HL-60 (cell line): ENCODE data around the gene GPR142.

Source experiments
- TF ChIP-seq, protein P1 (sequence below): IDR thresholded peaks from one replicate; pipeline ENCODE4 v1.5.1; 2011; ENCODE audit warnings: low read length, control low read depth, inconsistent platforms; ENCODE audit not compliant: insufficient read depth
- TF ChIP-seq, protein P2 (sequence below): IDR thresholded peaks from 2 replicates; pipeline ENCODE4 v1.6.1; 2012; ENCODE audit warnings: low read depth; ENCODE audit not compliant: insufficient replicate concordance

DNA sequence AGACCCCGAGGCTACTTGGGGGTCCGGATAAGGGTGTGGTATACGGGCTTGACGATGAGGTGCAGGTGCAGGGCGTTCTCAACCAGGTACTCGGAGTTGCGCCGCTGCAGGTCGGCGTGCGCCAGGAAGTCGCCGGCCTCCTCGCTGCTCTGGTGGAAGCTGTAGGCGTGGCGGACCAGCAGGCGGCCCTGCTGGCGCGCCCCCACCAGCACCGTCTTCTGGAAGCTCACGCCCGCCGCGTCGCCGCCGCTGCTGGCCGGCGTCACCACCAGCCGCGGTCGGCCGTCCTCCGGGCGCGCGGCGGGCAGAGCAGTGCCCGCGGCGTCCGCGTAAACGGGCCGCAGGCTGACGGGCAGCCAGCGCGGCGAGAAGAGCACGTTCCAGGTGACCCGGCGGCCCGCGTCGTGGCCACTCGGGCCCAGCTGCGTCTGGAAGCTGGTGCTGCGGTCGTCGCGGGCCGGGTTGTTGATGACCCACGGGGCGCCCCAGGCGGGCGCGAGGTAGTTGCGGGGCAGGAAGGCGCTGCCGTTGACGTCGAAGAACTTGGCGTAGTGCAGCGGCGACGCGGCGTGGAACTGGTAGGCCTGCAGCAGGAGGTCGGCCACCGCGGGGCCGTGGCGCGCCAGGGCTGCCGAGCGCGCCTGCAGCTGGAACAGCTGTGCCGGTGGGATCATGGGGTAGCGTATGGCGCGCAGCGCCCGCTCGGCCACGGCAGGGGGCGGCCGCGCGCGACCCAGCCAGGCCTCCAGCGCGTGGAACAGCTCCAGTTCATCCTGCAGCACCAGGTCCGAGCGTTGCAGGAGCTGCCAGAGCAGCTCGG, 10.4 kb upstream of the GPR142 start:
- TF ChIP-seq, protein P1, sequence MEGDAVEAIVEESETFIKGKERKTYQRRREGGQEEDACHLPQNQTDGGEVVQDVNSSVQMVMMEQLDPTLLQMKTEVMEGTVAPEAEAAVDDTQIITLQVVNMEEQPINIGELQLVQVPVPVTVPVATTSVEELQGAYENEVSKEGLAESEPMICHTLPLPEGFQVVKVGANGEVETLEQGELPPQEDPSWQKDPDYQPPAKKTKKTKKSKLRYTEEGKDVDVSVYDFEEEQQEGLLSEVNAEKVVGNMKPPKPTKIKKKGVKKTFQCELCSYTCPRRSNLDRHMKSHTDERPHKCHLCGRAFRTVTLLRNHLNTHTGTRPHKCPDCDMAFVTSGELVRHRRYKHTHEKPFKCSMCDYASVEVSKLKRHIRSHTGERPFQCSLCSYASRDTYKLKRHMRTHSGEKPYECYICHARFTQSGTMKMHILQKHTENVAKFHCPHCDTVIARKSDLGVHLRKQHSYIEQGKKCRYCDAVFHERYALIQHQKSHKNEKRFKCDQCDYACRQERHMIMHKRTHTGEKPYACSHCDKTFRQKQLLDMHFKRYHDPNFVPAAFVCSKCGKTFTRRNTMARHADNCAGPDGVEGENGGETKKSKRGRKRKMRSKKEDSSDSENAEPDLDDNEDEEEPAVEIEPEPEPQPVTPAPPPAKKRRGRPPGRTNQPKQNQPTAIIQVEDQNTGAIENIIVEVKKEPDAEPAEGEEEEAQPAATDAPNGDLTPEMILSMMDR: no peak
- TF ChIP-seq, protein P2, sequence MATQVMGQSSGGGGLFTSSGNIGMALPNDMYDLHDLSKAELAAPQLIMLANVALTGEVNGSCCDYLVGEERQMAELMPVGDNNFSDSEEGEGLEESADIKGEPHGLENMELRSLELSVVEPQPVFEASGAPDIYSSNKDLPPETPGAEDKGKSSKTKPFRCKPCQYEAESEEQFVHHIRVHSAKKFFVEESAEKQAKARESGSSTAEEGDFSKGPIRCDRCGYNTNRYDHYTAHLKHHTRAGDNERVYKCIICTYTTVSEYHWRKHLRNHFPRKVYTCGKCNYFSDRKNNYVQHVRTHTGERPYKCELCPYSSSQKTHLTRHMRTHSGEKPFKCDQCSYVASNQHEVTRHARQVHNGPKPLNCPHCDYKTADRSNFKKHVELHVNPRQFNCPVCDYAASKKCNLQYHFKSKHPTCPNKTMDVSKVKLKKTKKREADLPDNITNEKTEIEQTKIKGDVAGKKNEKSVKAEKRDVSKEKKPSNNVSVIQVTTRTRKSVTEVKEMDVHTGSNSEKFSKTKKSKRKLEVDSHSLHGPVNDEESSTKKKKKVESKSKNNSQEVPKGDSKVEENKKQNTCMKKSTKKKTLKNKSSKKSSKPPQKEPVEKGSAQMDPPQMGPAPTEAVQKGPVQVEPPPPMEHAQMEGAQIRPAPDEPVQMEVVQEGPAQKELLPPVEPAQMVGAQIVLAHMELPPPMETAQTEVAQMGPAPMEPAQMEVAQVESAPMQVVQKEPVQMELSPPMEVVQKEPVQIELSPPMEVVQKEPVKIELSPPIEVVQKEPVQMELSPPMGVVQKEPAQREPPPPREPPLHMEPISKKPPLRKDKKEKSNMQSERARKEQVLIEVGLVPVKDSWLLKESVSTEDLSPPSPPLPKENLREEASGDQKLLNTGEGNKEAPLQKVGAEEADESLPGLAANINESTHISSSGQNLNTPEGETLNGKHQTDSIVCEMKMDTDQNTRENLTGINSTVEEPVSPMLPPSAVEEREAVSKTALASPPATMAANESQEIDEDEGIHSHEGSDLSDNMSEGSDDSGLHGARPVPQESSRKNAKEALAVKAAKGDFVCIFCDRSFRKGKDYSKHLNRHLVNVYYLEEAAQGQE: no peak
